Uterus (tissue), 2 donors: Measurements from ENCODE around the gene ATN1.

Experiments
- POLR2A ChIP-seq, 2 donors: fragments of 450-650 bp; IDR thresholded peaks; one replicate each; pipeline ENCODE4 v1.6.1; 2016; ENCODE audit warnings: antibody characterized with exemption in 2 of 2, mild to moderate bottlenecking in 1 of 2, moderate library complexity in 1 of 2
- TF ChIP-seq, protein P1 (sequence below), 4 experiments: fragments of 200-600 bp in 2 of 4; fragments of 450-650 bp in 2 of 4; sonication (generic) in 2 of 4; IDR thresholded peaks; one replicate each; pipeline ENCODE4 v1.5.1; 2016 to 2019; ENCODE audit warnings: antibody characterized with exemption in 4 of 4, mild to moderate bottlenecking in 2 of 4, moderate library complexity in 1 of 4

DNA sequence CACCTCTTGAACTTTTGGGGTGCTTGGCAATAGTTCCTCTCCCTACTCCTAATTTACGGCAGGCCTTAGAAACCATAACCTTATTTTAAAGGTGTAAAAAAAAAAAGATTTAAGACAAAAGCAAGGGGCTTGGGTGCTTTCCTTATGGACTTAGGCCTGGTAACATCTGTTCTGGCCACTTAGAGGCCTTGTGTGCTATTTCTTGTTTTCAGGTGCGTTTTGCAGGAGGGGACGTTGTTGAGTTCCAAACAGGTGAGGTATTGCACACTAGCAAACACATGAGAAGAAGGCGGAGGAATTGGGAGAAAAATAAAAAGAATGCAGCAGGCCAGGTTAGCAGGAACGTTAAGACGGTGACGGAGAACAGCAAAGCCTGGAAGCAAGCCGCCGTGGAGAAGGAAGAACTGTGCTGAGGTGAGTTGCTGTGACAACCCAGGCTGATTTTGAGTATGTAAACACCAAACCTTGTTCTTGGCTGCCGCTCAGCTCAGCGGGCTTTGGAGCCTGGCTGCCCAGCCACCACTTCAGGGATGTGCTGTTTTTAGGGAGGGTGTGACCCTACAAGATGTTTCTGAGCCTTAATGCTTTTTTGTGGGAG lies 60.3 kb downstream of the ATN1 start:
- TF ChIP-seq POLR2A (IDR thresholded peaks at IDR 0.05): no peak
- TF ChIP-seq, protein P1, sequence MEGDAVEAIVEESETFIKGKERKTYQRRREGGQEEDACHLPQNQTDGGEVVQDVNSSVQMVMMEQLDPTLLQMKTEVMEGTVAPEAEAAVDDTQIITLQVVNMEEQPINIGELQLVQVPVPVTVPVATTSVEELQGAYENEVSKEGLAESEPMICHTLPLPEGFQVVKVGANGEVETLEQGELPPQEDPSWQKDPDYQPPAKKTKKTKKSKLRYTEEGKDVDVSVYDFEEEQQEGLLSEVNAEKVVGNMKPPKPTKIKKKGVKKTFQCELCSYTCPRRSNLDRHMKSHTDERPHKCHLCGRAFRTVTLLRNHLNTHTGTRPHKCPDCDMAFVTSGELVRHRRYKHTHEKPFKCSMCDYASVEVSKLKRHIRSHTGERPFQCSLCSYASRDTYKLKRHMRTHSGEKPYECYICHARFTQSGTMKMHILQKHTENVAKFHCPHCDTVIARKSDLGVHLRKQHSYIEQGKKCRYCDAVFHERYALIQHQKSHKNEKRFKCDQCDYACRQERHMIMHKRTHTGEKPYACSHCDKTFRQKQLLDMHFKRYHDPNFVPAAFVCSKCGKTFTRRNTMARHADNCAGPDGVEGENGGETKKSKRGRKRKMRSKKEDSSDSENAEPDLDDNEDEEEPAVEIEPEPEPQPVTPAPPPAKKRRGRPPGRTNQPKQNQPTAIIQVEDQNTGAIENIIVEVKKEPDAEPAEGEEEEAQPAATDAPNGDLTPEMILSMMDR (IDR thresholded peaks at IDR 0.05): no peak
